ENCODE results near the gene PCBP4. TPM values are rescaled to one million over a fixed set of nuclear protein-coding genes. Genes with fewer than 3 reads are reported as not detected.

The PCBP4 gene
- polyA plus RNA-seq, 1 donor, result 68.7 TPM

GRCh38 chr3:51974277-51974962, 7.2 kb upstream of the PCBP4 start:
- no peak for DNase-seq (ENCODE audit: low read depth)

DNA sequence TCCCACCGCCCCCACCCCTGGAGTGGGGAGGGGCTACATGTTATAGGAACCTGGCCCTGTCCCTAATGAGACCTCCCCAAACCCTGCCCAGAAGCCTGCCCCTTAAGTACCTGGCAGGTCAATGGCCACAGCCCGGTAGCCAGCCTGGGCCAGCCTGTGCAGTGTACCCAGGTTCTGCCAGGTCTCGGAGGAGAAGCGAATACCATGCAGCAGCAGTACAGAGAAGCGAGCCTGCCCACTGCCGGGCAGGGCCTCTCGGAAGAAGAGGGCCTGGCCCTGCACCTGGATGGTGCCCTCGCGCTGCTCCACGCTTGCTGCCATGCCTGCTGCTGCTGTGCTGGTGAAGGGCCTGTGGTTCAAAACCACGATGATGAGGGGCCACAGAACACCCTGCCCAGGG, 4.1 kb upstream of the PCBP4 start:
- DNase-seq (ENCODE audit: low read depth), result no peak

- DNase-seq (ENCODE audit: low read depth), result no peak
Measured at GRCh38 chr3:51970606-51971300, 3.5 kb upstream of the PCBP4 start.

- no peak for DNase-seq (ENCODE audit: low read depth)
Measured at GRCh38 chr3:51969841-51970240, 2.6 kb upstream of the PCBP4 start.

DNA sequence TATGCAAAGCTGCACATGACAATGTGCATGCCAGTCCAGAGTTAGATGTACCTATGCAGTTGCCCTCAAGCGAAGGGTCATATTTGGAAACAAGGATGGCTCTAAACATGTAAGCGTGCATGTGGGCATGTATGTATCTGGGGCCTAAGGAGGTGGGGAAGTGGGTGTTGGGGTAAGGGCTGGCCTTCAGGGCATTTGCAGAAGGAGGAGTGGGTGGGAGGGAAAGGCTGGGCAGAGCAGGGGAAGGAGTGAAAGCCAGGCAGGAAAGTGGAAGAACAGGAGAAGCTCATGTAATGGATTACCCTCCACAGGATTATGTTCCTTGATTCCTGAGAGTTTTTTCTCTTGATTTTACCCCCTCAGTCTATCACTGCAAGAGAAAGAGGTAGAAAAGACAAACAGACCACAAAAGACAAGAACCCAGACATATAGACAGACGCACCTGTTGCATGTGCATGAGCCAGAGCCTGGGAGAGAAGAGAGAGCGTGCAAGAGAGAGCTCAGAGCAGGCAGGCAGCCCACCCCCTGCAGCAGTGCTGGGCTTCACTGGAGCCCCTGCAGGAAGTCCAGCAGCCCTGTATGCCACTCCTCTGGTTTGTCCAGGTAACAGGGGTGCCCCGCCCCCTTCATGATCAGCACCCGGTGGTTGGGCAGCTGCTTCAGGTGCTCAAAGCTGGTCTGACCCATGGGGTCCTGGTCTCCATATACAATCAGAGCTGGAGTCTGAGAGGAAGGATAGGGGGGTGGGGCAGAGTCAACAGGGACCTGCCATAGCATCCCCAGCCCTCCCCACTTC, 1.8 kb upstream of the PCBP4 start:
- no peak for DNase-seq (ENCODE audit: low read depth)

DNA sequence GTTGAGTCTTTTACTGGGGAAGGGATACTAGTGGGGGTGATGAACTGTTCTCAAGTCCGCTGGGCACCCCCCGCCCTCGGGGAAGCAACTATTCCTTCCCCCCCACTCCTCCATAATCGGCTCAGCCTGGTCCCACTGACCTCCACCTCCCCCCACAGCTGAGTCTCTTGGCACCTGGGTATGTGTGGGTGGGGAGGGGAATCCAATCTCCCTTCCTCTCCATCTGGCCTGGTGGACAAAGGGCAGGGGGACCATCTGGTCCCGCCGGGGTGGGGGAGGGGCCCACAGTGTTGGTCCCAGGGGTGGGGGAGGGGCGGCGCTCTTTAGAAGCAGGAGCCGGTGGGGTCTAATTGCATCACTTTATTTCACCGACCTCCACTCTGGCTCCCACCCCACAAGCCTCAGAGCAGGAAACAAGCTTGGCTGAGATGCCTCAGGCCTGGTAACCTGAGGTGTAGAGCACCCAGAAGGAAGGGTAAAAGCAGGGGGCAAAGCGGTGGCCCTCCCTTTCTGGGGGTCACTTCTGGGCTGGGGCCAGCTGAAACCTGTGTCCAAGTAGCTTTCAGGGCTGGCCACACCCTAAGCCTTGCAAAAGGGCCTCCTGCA, 1.0 kb upstream of the PCBP4 start:
- no peak for DNase-seq (ENCODE audit: low read depth)

- no peak for DNase-seq (ENCODE audit: low read depth)
Measured at GRCh38 chr3:51966922-51967383, 301 bp downstream of the PCBP4 start.

- DNase-seq (ENCODE audit: low read depth), result no peak
Measured at GRCh38 chr3:51966486-51966885, 768 bp downstream of the PCBP4 start.

- DNase-seq (ENCODE audit: low read depth), result no peak
Measured at GRCh38 chr3:51966016-51966415, 1.2 kb downstream of the PCBP4 start.

DNA sequence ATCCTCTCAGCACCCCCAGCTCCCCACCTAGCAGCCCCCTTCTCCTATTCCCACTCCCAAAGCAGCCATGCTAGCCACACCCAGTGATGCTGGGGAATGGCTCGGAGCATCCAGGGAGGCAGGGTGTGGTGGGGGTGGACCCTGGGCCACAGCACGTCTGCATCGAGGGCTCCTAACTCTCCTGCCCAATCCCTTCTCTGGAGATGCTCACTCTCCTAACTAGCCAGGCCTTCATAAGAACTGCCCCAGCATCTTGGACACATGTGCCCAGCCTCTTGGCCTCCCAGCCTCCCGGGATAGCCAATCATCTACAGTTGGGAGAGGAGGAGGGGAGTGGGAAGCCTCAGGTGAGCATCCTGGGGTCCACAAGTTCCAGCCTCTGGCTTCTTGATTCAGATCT, 2.7 kb downstream of the PCBP4 start:
- no peak for DNase-seq (ENCODE audit: low read depth)

DNA sequence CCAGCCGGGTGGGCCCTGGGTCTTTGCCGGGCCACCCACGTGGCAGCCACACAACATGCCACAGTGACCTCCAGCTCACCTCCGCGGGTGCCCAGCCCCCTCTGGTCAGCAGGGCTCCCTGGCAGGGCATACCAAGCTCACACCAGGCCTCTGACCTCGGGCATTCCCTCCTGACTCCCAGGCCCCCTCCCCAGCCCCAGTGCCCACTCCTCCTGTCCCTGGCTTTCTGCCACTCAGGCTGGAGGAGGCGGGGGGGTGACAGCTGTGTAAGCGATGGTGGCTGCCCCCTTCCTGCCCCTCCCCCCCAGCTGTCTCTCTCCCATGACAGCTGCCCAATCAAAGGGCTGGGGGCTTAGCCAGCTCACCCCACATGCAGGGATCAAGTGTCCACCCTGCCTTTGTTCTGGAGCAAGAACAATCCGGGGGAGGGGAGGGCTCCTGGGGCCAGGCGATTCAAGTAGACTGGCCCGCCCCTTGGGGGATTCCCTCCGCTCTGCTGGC, 3.3 kb downstream of the PCBP4 start:
- DNase-seq (ENCODE audit: low read depth), result no peak

DNA sequence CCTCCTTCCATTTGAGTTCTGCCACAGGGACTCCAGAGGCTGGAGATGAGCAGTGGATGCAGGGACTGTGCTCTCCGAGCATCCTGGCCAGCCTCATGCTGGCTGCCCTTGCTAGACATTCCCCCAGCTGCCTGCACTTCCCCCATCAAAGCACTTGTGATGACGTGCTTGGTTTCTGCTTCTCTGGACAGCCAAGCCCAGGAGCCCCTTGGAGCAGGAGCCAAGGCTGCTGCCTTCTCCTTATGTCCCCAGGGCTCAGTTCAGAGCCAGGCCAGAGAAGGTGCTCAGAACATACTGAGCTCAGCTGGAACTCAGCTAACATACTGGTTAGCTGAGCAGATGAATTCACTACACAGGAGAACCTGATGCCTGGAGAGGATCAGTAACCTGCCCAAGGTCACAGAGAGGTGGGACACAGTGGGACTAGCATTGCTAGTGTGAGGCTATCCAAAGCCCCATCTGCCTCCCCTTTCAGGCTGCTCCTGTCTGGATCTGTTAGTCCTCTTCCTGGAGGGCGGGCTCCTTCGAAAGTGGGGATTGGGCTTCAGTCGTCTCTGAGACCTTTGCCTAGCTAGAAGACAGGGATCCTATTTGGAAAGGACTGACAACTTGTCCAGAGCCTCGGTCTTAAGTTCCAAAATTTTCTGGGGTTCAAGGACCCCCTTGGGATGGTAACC, 4.3 kb downstream of the PCBP4 start:
- DNase-seq (ENCODE audit: low read depth), result no peak

GRCh38 chr3:51961602-51962569, 5.4 kb downstream of the PCBP4 start:
- no peak for DNase-seq (ENCODE audit: low read depth)

- no peak for DNase-seq (ENCODE audit: low read depth)
Measured at GRCh38 chr3:51961011-51961410, 6.2 kb downstream of the PCBP4 start.

- DNase-seq (ENCODE audit: low read depth), result no peak
Measured at GRCh38 chr3:51960386-51960785, 6.9 kb downstream of the PCBP4 start.

- no peak for DNase-seq (ENCODE audit: low read depth)
Measured at GRCh38 chr3:51959651-51960050, 7.6 kb downstream of the PCBP4 start.

DNA sequence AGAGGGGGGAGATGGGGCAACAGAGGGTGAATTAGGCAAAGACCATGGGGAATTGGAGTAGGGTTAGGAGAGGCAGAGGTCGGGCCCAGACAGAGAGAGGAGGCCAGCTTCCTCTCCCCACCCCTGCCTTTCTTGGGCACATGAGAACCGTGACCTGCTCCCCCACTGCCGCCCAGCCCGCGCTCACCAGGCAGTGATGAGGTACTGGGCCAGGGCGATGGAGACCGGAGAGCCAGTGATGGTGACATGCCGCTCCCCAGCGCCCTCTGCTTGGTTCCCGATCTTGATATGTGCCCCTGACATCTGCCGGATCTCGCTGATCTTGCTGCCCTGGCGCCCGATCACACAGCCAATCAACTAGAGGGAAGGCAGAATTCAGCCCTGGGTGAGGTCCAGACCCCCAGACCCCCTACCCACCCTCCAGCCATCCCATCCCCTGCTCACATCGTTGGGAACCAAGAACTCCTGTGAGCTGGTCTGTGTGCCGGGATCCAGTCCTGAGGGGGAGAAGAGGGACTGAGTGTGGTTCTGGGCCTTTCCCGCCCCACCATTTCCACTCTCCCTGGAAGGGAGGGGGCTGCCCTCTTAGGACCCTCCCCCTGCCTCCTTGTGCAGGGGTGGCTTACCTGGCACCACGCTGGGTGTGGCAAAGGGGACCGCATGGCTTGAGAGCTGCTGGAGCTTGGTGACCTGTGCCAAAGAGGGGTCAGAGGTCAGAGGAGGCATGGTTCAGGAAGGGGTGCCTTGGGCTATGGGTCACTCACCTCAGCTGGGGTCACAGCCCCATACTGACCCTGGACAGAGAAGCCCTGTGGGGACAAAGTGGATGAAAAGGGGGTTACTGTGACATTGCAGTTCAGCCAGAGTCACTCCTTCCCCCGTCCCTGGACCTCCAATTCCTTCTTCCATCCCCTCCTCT, 8.4 kb downstream of the PCBP4 start:
- no peak for DNase-seq (ENCODE audit: low read depth)

DNA sequence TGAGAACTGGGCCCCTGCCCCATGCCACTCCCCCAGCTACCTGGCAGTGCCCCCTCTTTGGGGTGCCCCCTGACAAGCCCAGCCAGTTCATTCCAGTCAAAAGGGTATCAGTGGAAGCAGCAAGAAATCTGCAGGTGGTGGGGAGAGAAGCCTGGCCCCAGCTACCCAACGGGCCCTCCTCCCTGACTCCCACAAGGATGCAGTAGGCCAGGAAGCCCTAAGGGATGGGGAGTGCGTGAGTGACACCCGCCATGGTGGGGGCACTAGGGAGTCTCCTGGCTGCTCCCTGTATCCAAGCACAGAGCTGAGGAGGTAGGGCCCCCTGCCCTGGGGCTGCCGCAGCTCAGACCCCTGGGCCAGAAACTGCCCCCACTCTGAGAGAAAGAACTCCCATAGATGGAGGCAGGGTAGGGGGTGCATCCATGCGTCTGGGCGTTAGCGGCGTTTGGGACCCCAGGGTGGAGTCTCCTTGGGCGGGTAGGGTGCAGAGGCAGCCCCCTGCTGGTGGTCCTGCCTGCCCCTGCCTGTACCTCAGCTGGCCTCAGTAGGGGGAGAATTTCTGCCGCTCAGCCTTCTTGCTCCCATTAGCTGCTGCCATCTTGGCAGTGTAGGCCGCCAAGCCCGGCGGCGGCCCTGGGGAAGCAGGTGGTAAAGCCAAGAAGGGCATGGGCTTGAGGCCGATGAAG, 9.6 kb downstream of the PCBP4 start:
- no peak for DNase-seq (ENCODE audit: low read depth)
